SK-N-MC (cell line): Measurements from ENCODE around the gene PYROXD2.

Experiments used
- EZH2 ChIP-seq: fragments of 200-600 bp; sonication (generic); IDR thresholded peaks from one replicate; pipeline ENCODE4 v1.6.1; 2017; ENCODE audit warnings: antibody characterized with exemption
- POLR2AphosphoS5 ChIP-seq: IDR thresholded peaks from 2 replicates; pipeline ENCODE4 v1.6.1; 2012; ENCODE audit warnings: mild to moderate bottlenecking, low read depth, low read length, borderline replicate concordance

DNA sequence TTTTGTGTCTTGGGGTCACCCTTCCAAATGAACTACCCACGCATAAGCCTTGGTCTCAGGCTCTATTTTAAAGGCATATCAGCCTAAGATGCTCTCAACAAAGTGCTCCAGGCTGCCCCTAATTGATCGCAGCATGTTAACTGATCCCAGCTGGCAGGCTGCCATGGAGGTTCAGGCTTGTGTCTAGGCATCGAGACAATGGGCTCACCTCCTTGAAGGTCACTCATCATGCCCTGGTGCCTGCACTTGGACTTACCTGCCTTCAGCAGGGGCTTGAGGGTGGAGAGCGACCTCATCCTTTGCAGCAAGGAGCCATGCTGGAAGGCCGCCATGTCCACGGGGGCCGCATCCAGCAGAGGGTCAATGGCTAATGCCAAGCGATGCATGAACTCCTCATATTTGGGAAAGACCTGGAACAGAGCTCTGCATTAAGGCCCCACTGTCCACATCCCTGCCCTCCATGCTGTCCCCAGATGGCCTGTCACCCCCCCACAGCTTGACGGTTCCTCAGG, 17.8 kb downstream of the PYROXD2 start:
- TF ChIP-seq EZH2 (no peak), POLR2AphosphoS5 (no peak)
